Umbilical cord (tissue), 2 donors: Measurements from ENCODE around the gene GABRG2. TPM values are rescaled to one million over a fixed set of nuclear protein-coding genes. Genes with fewer than 3 reads are reported as not detected.

Experiments
- DNase-seq: peaks from one replicate; pipeline ENCODE4 v3.0.0-alpha.2; 2015; ENCODE audit warnings: low spot score
- total RNA-seq: library from RNA; depleted of rRNA; stranded (reverse); fragments of >200 nt; gene quantifications from one replicate; pipeline ENCODE4 v1.2.3, GENCODE V29; 2014; ENCODE audit warnings: low replicate concordance; ENCODE audit not compliant: insufficient read depth

Gene GABRG2
- total RNA-seq, 1 donor from 2014 or later: 11.3 TPM

DNA sequence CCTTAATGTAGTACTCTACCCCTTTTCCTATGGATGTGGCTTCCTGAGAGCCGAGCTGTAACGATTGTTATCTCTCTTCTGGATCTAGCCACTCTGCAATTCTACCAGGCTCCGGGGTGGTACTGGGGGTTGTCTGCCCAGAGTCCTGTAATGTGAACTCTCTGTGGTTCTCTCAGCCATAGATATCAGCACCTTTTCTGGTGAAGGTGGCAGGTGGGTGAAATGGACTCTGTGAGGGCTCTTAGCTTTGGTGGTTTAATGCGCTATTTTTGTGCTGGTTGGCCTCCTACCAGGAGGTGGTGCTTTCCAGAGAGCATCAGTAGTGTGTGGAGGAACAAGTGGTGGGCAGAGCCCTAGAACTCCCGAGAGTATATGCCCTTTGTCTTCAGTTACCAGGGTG, 122.1 kb downstream of the GABRG2 start:
- no peak for DNase-seq

DNA sequence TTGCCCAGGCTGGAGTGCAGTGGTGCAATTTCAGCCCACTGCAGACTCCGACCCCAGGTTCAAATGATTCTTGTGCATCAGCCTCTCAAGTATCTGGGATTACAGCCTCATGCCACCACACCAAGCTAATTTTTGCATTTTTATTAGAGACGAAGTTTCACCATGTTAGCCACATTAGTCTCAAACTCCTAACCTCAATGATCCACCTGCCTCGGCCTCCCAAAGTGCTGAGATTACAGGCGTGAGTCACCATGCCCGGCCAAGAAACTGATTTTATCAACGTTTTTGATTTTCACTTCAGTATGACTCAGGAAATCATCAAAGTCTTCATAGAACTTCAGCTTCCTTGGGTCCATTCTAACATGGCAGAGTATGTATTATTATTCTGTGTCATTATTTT, 125.4 kb downstream of the GABRG2 start:
- DNase-seq: no peak

DNA sequence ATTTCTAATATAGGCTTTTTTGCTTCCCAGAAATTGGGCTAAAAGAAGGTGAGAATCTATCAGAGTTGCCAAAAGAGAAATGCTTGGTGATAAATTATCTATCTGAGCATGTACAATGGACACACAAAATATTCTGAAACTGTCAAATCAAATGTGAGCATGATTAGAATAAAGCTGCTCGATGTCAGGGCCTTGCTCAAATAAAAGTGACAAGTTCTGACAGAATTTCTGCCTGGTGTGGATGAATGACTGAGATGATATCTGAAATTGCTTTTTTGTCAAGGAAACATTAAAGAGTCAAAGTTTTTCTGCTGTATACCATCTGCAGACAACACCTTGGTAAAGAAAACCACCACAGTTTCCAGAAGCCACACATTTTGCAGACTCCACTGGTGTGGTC, 128.8 kb downstream of the GABRG2 start:
- no peak for DNase-seq

- no peak for DNase-seq
These were observed 134.8 kb downstream of the GABRG2 start for GRCh38 chr5:162202285-162202880.

Other genes with a start within 250 kb of the GABRG2 start
- 2.9 TPM for gene GABRA1, start 219.7 kb upstream of the GABRG2 start, total RNA-seq